HepG2 (cell line): ENCODE measurements around the gene FITM1. TPM values are rescaled to one million over a fixed set of nuclear protein-coding genes. Genes with fewer than 3 reads are reported as not detected.
A peak's percentile ranks its signal among the peaks of the same experiment; 100 is the strongest.

Experiments used
- ARNT2 ChIP-seq: sonication (generic); formaldehyde crosslinking; IDR thresholded peaks from 2 replicates; pipeline ENCODE4 v1.8.0; 2022; ENCODE audit warnings: mild to moderate bottlenecking, low read depth, missing genetic modification reagents, moderate library complexity
- ETV5 ChIP-seq: IDR thresholded peaks from 2 replicates; pipeline ENCODE4 v1.6.1; 2018; ENCODE audit warnings: missing biosample characterization, missing genetic modification reagents, inconsistent platforms, borderline replicate concordance
- FOXA3 ChIP-seq: IDR thresholded peaks from 2 replicates; pipeline ENCODE4 v1.6.1; 2016; ENCODE audit warnings: missing genetic modification reagents, missing compliant biosample characterization
- GABPB1 ChIP-seq: IDR thresholded peaks from 2 replicates; pipeline ENCODE4 v1.6.1; 2016; ENCODE audit warnings: mild to moderate bottlenecking, missing genetic modification reagents, moderate library complexity, missing compliant biosample characterization
- HOXD1 ChIP-seq: sonication (generic); formaldehyde crosslinking; IDR thresholded peaks from 2 replicates; pipeline ENCODE4 v1.5.0; 2020; ENCODE audit warnings: missing genetic modification reagents
- KDM2A ChIP-seq: sonication (generic); formaldehyde crosslinking; IDR thresholded peaks from 2 replicates; pipeline ENCODE4 v1.4.0; 2020; ENCODE audit warnings: low read depth, missing genetic modification reagents, borderline replicate concordance
- KLF9 ChIP-seq: IDR thresholded peaks from 2 replicates; pipeline ENCODE4 v1.6.1; 2016; ENCODE audit warnings: low read depth
- MYPOP ChIP-seq: sonication (generic); formaldehyde crosslinking; IDR thresholded peaks from 2 replicates; pipeline ENCODE4 v1.8.1; 2023; ENCODE audit warnings: mild to moderate bottlenecking, moderate library complexity, missing genetic modification reagents
- NFE2 ChIP-seq: sonication (generic); formaldehyde crosslinking; IDR thresholded peaks from 2 replicates; pipeline ENCODE4 v1.4.0; 2020; ENCODE audit warnings: missing genetic modification reagents
- NFE2L1 ChIP-seq: sonication (generic); formaldehyde crosslinking; IDR thresholded peaks from 2 replicates; pipeline ENCODE4 v1.4.0; 2020; ENCODE audit warnings: missing genetic modification reagents, mild to moderate bottlenecking, borderline replicate concordance
- NKX3-1 ChIP-seq: sonication (generic); formaldehyde crosslinking; IDR thresholded peaks from 2 replicates; pipeline ENCODE4 v1.5.0; 2020; ENCODE audit warnings: missing genetic modification reagents
- NPAS2 ChIP-seq: sonication (generic); formaldehyde crosslinking; IDR thresholded peaks from 2 replicates; pipeline ENCODE4 v1.8.0; 2022; ENCODE audit warnings: mild to moderate bottlenecking, missing genetic modification reagents, borderline replicate concordance
- NR2F6 ChIP-seq, 2 experiments: IDR thresholded peaks; 2 replicates each; pipeline ENCODE4 v1.6.1; 2016; ENCODE audit warnings: antibody characterized with exemption in 1 of 2, mild to moderate bottlenecking in 1 of 2
- PLRG1 ChIP-seq: fragments of 450-650 bp; conservative IDR thresholded peaks from 2 replicates; pipeline ENCODE4 v1.6.1; 2016
- RELA ChIP-seq: sonication (generic); formaldehyde crosslinking; IDR thresholded peaks from 2 replicates; pipeline ENCODE4 v1.4.0; 2020; ENCODE audit warnings: missing genetic modification reagents
- RFXANK ChIP-seq: IDR thresholded peaks from 2 replicates; pipeline ENCODE4 v1.6.1; 2016
- TGIF2 ChIP-seq: IDR thresholded peaks from 2 replicates; pipeline ENCODE4 v1.6.1; 2016; ENCODE audit warnings: control low read depth, missing compliant biosample characterization
- TRIM24 ChIP-seq: sonication (generic); formaldehyde crosslinking; IDR thresholded peaks from 2 replicates; pipeline ENCODE4 v1.8.0; 2022; ENCODE audit warnings: mild to moderate bottlenecking, missing genetic modification reagents
- ZBTB42 ChIP-seq: sonication (generic); formaldehyde crosslinking; IDR thresholded peaks from 2 replicates; pipeline ENCODE4 v1.5.0; 2020; ENCODE audit warnings: mild to moderate bottlenecking, missing genetic modification reagents
- ZBTB43 ChIP-seq: sonication (generic); formaldehyde crosslinking; conservative IDR thresholded peaks from 2 replicates; pipeline ENCODE4 v1.4.0; 2020; ENCODE audit warnings: missing genetic modification reagents
- ZFP82 ChIP-seq: sonication (generic); formaldehyde crosslinking; IDR thresholded peaks from 2 replicates; pipeline ENCODE4 v1.5.1; 2020; ENCODE audit warnings: mild to moderate bottlenecking, missing genetic modification reagents, borderline replicate concordance
- ZNF12 ChIP-seq: sonication (generic); formaldehyde crosslinking; IDR thresholded peaks from 2 replicates; pipeline ENCODE4 v1.5.0; 2020; ENCODE audit warnings: missing genetic modification reagents
- ZNF30 ChIP-seq: sonication (generic); formaldehyde crosslinking; IDR thresholded peaks from 2 replicates; pipeline ENCODE4 v1.5.0; 2020; ENCODE audit warnings: mild to moderate bottlenecking, missing genetic modification reagents
- ZNF329 ChIP-seq: sonication (generic); formaldehyde crosslinking; IDR thresholded peaks from 2 replicates; pipeline ENCODE4 v1.9.0; 2021; ENCODE audit warnings: low read depth, mild to moderate bottlenecking, missing genetic modification reagents
- ZNF354B ChIP-seq: sonication (generic); formaldehyde crosslinking; IDR thresholded peaks from 2 replicates; pipeline ENCODE4 v1.8.0; 2022; ENCODE audit warnings: mild to moderate bottlenecking, missing genetic modification reagents
- ZNF367 ChIP-seq: sonication (generic); formaldehyde crosslinking; IDR thresholded peaks from 2 replicates; pipeline ENCODE4 v1.4.0; 2020; ENCODE audit warnings: missing genetic modification reagents, borderline replicate concordance
- ZNF501 ChIP-seq: sonication (generic); formaldehyde crosslinking; IDR thresholded peaks from 2 replicates; pipeline ENCODE4 v1.5.1; 2020; ENCODE audit warnings: mild to moderate bottlenecking, moderate library complexity, missing genetic modification reagents
- ZNF629 ChIP-seq: sonication (generic); formaldehyde crosslinking; conservative IDR thresholded peaks from 2 replicates; pipeline ENCODE4 v1.5.0; 2020; ENCODE audit warnings: missing genetic modification reagents
- ZNF761 ChIP-seq: sonication (generic); formaldehyde crosslinking; conservative IDR thresholded peaks from 2 replicates; pipeline ENCODE4 v1.4.0; 2020; ENCODE audit warnings: mild to moderate bottlenecking, missing genetic modification reagents
- polyA plus RNA-seq, 8 experiments: library from polyadenylated mRNA; depleted of rRNA in 3 of 8; stranded (reverse) in 7 of 8; unstranded in 1 of 8; fragments of >200 nt; fragmentation: Illumina TruSeq in 4 of 8; extraction: Trizol in 4 of 8; gene quantifications; 2 replicates each; pipeline versions ENCODE4 v1.2.1 to v1.2.3, GENCODE V29; 2011 to 2016; ENCODE audit warnings: low read depth in 4 of 8, missing spikeins in 1 of 8, mixed read lengths in 1 of 8; ENCODE audit not compliant: insufficient read depth in 1 of 8
- total RNA-seq, 5 experiments: library from RNA; depleted of rRNA; stranded (reverse); fragments of >200 nt; fragmentation: Illumina TruSeq; extraction: Trizol; gene quantifications; 2 replicates each; pipeline ENCODE4 v1.2.3, GENCODE V29; 2016; ENCODE audit warnings: low read depth in 1 of 5

The FITM1 gene
- total and polyA plus RNA-seq, 2 of the 13 experiments (the other 11 are each of a cell fraction or from before 2014, with no cell fraction given), result 2.7 to 5.8 TPM

GRCh38 chr14:24080888-24081738 lies 49.3 kb upstream of the FITM1 start (continued):
- TF ChIP-seq ZNF501 (CRISPR knock-in tag) (no peak; the same call in 1 of the 2 replicates), KLF9 (CRISPR knock-in tag) (no peak), FOXA3 (CRISPR knock-in tag) (peak; percentile 34; the same call in 1 of the 2 replicates), ETV5 (peak; percentile 50; the same call in 1 of the 2 replicates), ZNF329 (CRISPR knock-in tag) (peak; percentile 49; the same call in 1 of the 2 replicates), ZNF354B (CRISPR knock-in tag) (peak; percentile 42; the same call in 1 of the 2 replicates), ZBTB43 (CRISPR knock-in tag) (0 out of 2 replicates have a peak, but pooled peaks have one; percentile 1), NFE2L1 (CRISPR knock-in tag) (no peak), RFXANK (CRISPR knock-in tag) (no peak), TGIF2 (CRISPR knock-in tag) (no peak), ARNT2 (CRISPR knock-in tag) (peak; percentile 90), MYPOP (peak; percentile 87; the same call in 1 of the 2 replicates), ZNF12 (CRISPR knock-in tag) (peak; percentile 49; the same call in 1 of the 2 replicates), NR2F6 (IDR thresholded peaks at IDR 0.05) (no peak), NR2F6 (CRISPR knock-in tag; IDR thresholded peaks at IDR 0.05) (peak; percentile 47), ZNF30 (peak; percentile 49), TRIM24 (no peak), PLRG1 (no peak), ZNF629 (no peak; the same call in 1 of the 2 replicates), NPAS2 (no peak), NFE2 (CRISPR knock-in tag) (no peak), KDM2A (peak; percentile 83), NKX3-1 (CRISPR knock-in tag) (no peak), ZNF367 (CRISPR knock-in tag) (no peak), RELA (CRISPR knock-in tag) (peak; percentile 40; the same call in 1 of the 2 replicates), ZBTB42 (CRISPR knock-in tag) (no peak; the same call in 1 of the 2 replicates), ZFP82 (CRISPR knock-in tag) (no peak), GABPB1 (peak; percentile 88), ZNF761 (CRISPR knock-in tag) (no peak; the same call in 1 of the 2 replicates), HOXD1 (CRISPR knock-in tag) (no peak)
